CD8-positive, alpha-beta memory T cell (primary cell): ENCODE measurements around the gene LHPP. TPM values are rescaled to one million over a fixed set of nuclear protein-coding genes. Genes with fewer than 3 reads are reported as not detected.

Source experiments
- CTCF ChIA-PET: fragments of 350-600 bp; sonication (Branson Sonifier 250); formaldehyde crosslinking; loops from one replicate; lab custom pipeline; 2021; ENCODE audit warnings: antibody characterized with exemption; lab: Charles Lee
- POLR2A ChIA-PET: fragments of 350-600 bp; sonication (Branson Sonifier 250); formaldehyde crosslinking; loops from one replicate; lab custom pipeline; 2021; ENCODE audit warnings: antibody characterized with exemption; lab: Charles Lee
- DNase-seq, 5 donors: peaks; one replicate each; pipeline versions ENCODE4 v3.0.0 to v3.0.0-alpha.2; 2020 to 2022; ENCODE audit warnings: mixed read lengths in 1 of 5
- H3K27ac ChIP-seq: one replicate; pipeline ENCODE4 v1.7.0; 2013; ENCODE audit warnings: low read depth, mild to moderate bottlenecking, low read length, moderate library complexity
- H3K27me3 ChIP-seq: 2 replicates; pipeline ENCODE4 v1.7.0; 2013; ENCODE audit warnings: low read length, mild to moderate bottlenecking; ENCODE audit not compliant: insufficient read depth, poor library complexity, severe bottlenecking
- H3K36me3 ChIP-seq: 2 replicates; pipeline ENCODE4 v1.7.0; 2013; ENCODE audit warnings: mild to moderate bottlenecking, low read length, moderate library complexity; ENCODE audit not compliant: insufficient read depth
- H3K4me1 ChIP-seq: 2 replicates; pipeline ENCODE4 v1.7.0; 2013; ENCODE audit warnings: mild to moderate bottlenecking, low read length, moderate library complexity; ENCODE audit not compliant: insufficient read depth
- H3K4me3 ChIP-seq: 2 replicates; pipeline ENCODE4 v1.7.0; 2013; ENCODE audit warnings: mild to moderate bottlenecking, low read length
- H3K9me3 ChIP-seq: 2 replicates; pipeline ENCODE4 v1.7.0; 2013; ENCODE audit warnings: mild to moderate bottlenecking, low read length
- H3K27ac Mint-ChIP-seq, 8 donors: one replicate each; pipeline ENCODE4 v1.8.0; 2020 to 2021; ENCODE audit warnings: mixed read lengths in 8 of 8, mild to moderate bottlenecking in 6 of 8, inconsistent platforms in 3 of 8, moderate library complexity in 3 of 8
- H3K27me3 Mint-ChIP-seq, 2 donors: one replicate each; pipeline ENCODE4 v1.8.0; 2020 to 2021; ENCODE audit warnings: mixed read lengths in 2 of 2, mild to moderate bottlenecking in 1 of 2, moderate library complexity in 1 of 2
- H3K36me3 Mint-ChIP-seq, 3 donors: one replicate each; pipeline ENCODE4 v1.8.0; 2020 to 2021; ENCODE audit warnings: mixed read lengths in 3 of 3, inconsistent platforms in 1 of 3, mild to moderate bottlenecking in 1 of 3
- H3K4me1 Mint-ChIP-seq, 3 donors: one replicate each; pipeline ENCODE4 v1.8.0; 2020 to 2021; ENCODE audit warnings: mixed read lengths in 3 of 3, inconsistent platforms in 1 of 3, mild to moderate bottlenecking in 1 of 3
- H3K4me3 Mint-ChIP-seq, 7 donors: one replicate each; pipeline ENCODE4 v1.8.0; 2020 to 2021; ENCODE audit warnings: mixed read lengths in 7 of 7, mild to moderate bottlenecking in 6 of 7, moderate library complexity in 4 of 7, inconsistent platforms in 2 of 7
- H3K9me3 Mint-ChIP-seq, 5 donors: one replicate each; pipeline ENCODE4 v1.8.0; 2020 to 2022; ENCODE audit warnings: mixed read lengths in 5 of 5, mild to moderate bottlenecking in 3 of 5, moderate library complexity in 2 of 5, inconsistent platforms in 1 of 5
- polyA plus RNA-seq: library from polyadenylated mRNA; unstranded; fragments of 300-500 nt; fragmentation: Illumina TruSeq; gene quantifications from one replicate; pipeline ENCODE4 v1.2.3, GENCODE V29; 2021
- total RNA-seq, 2 experiments: library from RNA; stranded (reverse); gene quantifications; one replicate each; pipeline ENCODE4 v1.2.3, GENCODE V29; 2021

LHPP gene
- total and polyA plus RNA-seq, 3 experiments from 2014 or later: 5.2 to 19.1 (median 6.3) TPM

DNA sequence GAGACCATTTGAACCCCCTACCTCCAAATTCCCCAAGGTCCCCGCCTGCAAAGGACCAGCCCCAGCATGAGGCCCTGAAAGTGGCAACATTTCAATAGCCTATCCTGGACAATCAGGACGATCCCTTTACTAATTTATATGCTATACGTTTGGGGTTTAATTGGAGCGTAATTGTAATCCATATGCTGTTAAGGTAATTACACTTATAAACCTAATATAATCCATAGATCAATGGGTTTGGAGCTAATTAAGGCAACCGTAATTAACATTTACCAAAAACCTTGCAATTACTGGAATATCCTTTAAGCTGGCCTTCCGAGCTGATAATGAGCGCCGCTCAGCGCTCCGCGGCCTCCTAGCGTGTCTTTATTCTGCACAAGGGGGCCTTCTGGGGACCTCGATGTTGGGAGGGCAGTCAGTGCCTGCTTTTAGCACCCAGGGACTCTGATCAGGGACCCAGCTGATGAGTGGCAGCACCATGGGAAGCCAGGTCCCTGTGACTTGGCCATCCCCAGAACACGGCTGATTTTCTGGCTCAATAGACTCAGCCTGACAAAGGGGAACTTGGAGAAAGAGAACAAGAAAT is 91.2 kb downstream of the LHPP start:
- H3K27ac Mint-ChIP-seq: peak overlapping the region in 1 of 8 donors; percentile 47
- H3K9me3 ChIP-seq: no peaks in the 10 kb centered on the region
- peaks cover 0 to 3% (median 0%) of the 10 kb centered on the region in 3 donors for H3K36me3 Mint-ChIP-seq
- no peak for DNase-seq
- H3K4me1 Mint-ChIP-seq: no peaks in the 10 kb centered on the region
- H3K27ac ChIP-seq: no peak overlapping the region
- no peak overlapping the region for H3K4me3 ChIP-seq
- H3K27me3 ChIP-seq: no peaks in the 10 kb centered on the region
- POLR2A ChIA-PET: no interaction called here
- H3K9me3 Mint-ChIP-seq: no peaks in the 10 kb centered on the region
- H3K4me1 ChIP-seq: no peaks in the 10 kb centered on the region
- H3K36me3 ChIP-seq: no peaks in the 10 kb centered on the region
- no peaks in the 10 kb centered on the region for H3K27me3 Mint-ChIP-seq
- CTCF ChIA-PET: interaction anchor here (0.9 kb wide), 1 partner anchor 193 kb away, joined by 4 read pairs; no protein-coding TSS in a partner anchor
- no peak overlapping the region for H3K4me3 Mint-ChIP-seq

DNA sequence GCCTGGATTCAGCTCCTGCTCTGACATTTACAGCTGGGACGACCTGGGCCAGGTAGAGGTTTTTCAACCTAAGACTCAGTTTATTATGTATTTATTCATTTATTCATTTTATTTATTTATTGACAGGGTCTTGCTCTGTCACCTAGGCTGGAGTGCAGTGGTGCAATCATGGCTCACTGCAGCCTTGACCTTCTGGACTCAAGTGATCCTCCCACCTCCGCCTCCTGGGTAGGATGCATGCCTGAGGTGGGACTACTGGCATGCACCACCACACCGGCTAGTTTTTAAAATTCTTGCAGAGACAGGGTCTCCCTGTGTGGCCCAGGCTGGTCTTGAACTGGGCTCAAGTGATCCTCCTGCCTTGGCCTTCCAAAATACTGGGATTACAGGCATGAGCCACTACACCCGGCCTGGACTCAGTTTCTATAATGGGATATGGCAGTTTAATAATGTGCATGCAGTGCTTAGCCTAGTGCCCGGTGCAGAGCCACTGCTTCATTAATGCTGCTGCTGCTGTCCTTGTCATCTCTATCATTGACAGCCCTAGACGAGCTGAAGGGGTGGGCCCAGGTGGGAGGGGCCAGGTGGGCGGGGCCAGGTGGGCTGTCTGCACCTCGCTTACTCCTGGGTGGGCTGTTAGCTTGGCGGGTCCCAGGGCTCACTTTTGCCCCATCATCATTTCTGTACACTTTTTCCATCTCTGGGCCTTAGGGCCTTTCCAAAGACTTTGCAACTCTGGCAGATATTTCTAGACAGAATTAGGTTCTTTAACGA is 92.6 kb downstream of the LHPP start:
- POLR2A ChIA-PET: no interaction called here
- no peak overlapping the region for H3K4me3 ChIP-seq

DNA sequence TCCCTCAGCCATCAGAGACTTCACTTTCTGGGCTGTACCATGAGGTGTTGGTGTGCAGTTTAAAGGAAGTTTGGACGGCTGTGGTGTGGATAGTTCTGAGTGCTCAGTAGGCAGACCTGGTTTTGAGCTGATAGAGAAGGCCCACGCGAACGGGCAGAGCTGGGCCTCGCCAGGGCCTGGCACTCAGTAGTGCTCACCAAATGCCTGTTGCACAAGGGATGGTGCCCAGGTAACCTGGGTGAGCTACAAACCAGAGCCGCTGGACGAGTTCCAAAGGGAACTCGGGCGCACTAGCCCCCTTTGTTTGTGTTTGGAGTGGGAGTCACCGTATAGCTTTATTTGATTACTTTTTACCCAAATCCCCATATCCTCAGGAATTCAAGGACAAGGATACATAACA is 95.5 kb downstream of the LHPP start:
- Mint-ChIP-seq H3K27me3 (no peaks in the 10 kb centered on the region), H3K4me3 (no peak overlapping the region), H3K27ac (no peak overlapping the region), H3K36me3 (peaks cover 2 to 6% (median 5%) of the 10 kb centered on the region in 3 donors), H3K9me3 (peaks cover 0 to 4% (median 0%) of the 10 kb centered on the region in 5 donors), H3K4me1 (no peaks in the 10 kb centered on the region)
- POLR2A ChIA-PET: no interaction called here
- Histone ChIP-seq H3K4me1 (no peaks in the 10 kb centered on the region), H3K36me3 (no peaks in the 10 kb centered on the region), H3K27me3 (no peaks in the 10 kb centered on the region), H3K27ac (no peak overlapping the region), H3K9me3 (no peaks in the 10 kb centered on the region), H3K4me3 (no peak overlapping the region)
- no peak for DNase-seq
- CTCF ChIA-PET: no interaction called here

More for the DNA sequence above, 92.6 kb downstream of the LHPP start:
- DNase-seq: no peak
- no peaks in the 10 kb centered on the region for H3K4me1 ChIP-seq
- H3K27me3 ChIP-seq: no peaks in the 10 kb centered on the region
- no peak overlapping the region for H3K27ac ChIP-seq
- Mint-ChIP-seq H3K27ac (peak overlapping the region in 1 of 8 donors; percentile 57), H3K36me3 (peaks cover 0 to 3% (median 0%) of the 10 kb centered on the region in 3 donors), H3K4me3 (no peak overlapping the region), H3K9me3 (no peaks in the 10 kb centered on the region), H3K27me3 (no peaks in the 10 kb centered on the region), H3K4me1 (no peaks in the 10 kb centered on the region)
- CTCF ChIA-PET: no interaction called here
- no peaks in the 10 kb centered on the region for H3K36me3 ChIP-seq
- no peaks in the 10 kb centered on the region for H3K9me3 ChIP-seq

DNA sequence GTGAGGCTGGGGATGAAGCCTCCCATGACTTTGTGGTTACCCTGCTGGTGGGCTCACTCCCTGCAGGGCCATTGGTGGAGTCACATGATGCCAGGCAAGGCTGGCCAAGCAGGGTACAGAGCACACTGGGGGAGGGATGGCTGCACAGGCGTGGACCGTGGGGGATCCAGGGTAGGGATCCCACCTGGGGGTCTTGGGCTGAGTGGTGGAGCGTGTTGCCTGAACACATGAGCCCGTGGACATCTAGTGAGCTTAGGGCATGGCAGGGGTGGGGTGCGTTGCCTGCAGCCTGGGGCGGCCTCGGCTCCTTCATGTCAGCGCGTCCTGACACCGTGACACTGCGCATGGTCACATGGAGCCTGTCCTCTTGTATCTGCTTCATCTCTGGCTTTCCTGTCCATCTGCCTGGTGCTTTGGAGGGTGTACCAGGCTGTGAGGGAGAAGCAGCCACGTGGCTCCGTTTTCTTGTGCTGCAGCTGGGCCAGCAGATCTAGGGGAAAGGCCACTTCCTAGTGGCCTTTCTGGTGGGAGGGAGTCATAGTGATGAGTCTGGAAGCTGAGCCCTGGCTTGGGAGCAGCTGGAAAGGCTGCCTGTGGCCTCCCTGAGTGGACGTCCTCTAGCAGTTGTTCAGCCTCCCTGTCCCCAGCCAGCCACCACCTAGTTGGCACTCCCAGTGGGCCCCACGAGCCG is 96.2 kb downstream of the LHPP start:
- H3K4me3 ChIP-seq: no peak overlapping the region
- no peaks in the 10 kb centered on the region for H3K9me3 ChIP-seq
- CTCF ChIA-PET: no interaction called here
- POLR2A ChIA-PET: no interaction called here
- no peak overlapping the region for H3K27ac ChIP-seq
- Mint-ChIP-seq H3K9me3 (peaks cover 0 to 4% (median 0%) of the 10 kb centered on the region in 5 donors), H3K4me1 (no peaks in the 10 kb centered on the region), H3K27me3 (no peaks in the 10 kb centered on the region), H3K27ac (peak overlapping the region in 1 of 8 donors; percentile 95), H3K4me3 (no peak overlapping the region), H3K36me3 (peaks cover 2 to 6% (median 5%) of the 10 kb centered on the region in 3 donors)
- peak in 1 of 5 donors; percentile 29 for DNase-seq
- no peaks in the 10 kb centered on the region for H3K36me3 ChIP-seq
- no peaks in the 10 kb centered on the region for H3K27me3 ChIP-seq
- H3K4me1 ChIP-seq: no peaks in the 10 kb centered on the region

DNA sequence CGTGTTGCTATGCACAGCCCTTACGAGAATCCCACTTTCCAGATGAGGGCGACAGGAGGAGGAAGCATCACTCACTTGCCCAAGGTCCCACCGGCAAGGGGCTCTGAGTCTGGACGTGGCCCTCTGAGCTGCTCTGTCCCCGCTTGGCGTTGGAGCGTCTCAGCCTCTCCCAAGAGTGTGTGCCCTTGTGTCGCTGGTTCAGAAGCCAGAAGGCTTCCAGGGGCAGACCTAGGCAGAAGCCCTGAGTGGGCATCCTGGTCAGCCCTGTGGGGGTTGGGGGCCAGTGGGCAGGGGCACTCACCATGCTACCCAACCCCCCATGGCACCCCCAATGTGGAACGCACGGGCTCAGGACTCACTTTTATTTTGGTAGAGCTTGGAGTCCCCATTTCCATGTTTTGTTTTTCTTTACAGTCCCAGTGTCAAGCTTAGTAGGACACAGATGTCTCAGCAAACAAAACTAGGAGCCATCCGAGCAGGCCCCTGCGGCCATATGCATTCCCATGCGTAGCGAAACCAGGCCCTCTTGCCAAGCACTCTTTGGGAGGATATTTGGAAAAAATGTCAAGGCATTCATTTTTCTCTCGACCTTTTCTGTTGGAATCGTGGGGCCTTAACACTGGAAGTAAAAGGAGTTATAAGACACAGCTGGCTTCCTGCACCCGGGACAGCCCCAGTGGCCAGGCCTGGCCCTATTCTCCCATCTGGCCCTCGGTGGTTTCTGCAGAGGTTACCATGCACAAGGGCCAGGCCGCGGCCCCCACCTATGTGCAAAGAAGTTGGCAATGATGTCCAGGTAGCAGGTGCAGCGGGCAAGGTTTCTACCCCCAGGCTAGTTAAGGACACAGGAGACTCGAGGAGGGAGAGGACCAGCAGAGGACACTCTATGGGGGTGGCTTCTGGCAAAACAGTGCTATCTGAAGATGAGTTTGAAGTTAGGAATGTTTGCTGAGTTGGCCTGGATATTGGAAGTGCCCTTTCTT is 97.0 kb downstream of the LHPP start:
- H3K4me3 ChIP-seq: no peak overlapping the region
- DNase-seq: peak in 1 of 5 donors; percentile 29
- Mint-ChIP-seq H3K4me3 (no peak overlapping the region), H3K27me3 (no peaks in the 10 kb centered on the region), H3K36me3 (peaks cover 2 to 6% (median 5%) of the 10 kb centered on the region in 3 donors), H3K9me3 (peaks cover 0 to 4% (median 0%) of the 10 kb centered on the region in 5 donors), H3K4me1 (no peaks in the 10 kb centered on the region), H3K27ac (no peak overlapping the region)
- CTCF ChIA-PET: no interaction called here
- POLR2A ChIA-PET: no interaction called here
- H3K4me1 ChIP-seq: no peaks in the 10 kb centered on the region
- no peaks in the 10 kb centered on the region for H3K36me3 ChIP-seq
- H3K27ac ChIP-seq: no peak overlapping the region
- no peaks in the 10 kb centered on the region for H3K27me3 ChIP-seq
- H3K9me3 ChIP-seq: no peaks in the 10 kb centered on the region

DNA sequence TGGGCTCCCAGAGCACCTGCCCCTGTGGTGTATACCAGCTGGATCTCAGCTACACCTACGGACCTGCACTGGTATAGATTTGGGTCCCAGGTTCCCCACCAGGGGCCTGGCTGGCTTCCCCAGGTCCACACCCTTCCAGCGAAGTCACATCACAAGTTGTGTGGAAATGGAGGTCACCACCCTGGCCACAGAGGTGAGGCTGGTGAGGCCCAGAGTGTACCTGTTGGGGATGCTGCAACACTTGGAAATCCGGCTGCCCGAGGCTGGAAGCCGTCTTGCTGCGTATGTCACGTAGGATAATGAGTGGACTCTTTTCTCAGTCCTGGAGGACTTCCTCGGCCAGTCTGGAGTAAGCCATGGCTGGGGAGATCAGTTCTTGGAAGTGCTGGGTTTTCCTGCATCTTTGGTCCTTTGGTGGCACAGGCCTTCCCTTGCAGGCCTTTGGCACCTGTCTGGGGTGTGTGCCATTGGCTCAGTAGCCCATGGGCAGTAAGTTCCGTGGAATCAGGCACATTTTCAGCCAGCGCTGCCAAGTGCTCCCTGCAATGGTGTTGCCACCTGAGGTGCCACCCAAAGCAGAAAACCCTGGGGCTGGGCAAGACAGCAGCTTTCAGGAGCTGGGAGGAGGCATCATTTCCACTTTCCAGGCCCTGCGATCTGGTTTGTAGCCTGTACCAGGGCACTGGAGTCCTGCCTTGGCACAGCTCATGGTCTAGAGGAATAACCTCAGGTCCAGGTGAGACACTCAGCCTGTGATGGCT is 97.9 kb downstream of the LHPP start:
- Mint-ChIP-seq H3K4me1 (no peaks in the 10 kb centered on the region), H3K36me3 (peaks cover 2 to 6% (median 5%) of the 10 kb centered on the region in 3 donors), H3K9me3 (peaks cover 0 to 4% (median 0%) of the 10 kb centered on the region in 5 donors), H3K27me3 (no peaks in the 10 kb centered on the region), H3K4me3 (no peak overlapping the region), H3K27ac (no peak overlapping the region)
- H3K9me3 ChIP-seq: no peaks in the 10 kb centered on the region
- peak in 1 of 5 donors; percentile 26 for DNase-seq
- H3K4me1 ChIP-seq: no peaks in the 10 kb centered on the region
- H3K4me3 ChIP-seq: no peak overlapping the region
- POLR2A ChIA-PET: no interaction called here
- H3K27me3 ChIP-seq: no peaks in the 10 kb centered on the region
- H3K36me3 ChIP-seq: no peaks in the 10 kb centered on the region
- no peak overlapping the region for H3K27ac ChIP-seq
- CTCF ChIA-PET: no interaction called here
